ENCODE measurements around the gene CRELD1. TPM values are rescaled to one million over a fixed set of nuclear protein-coding genes. Genes with fewer than 3 reads are reported as not detected.

The CRELD1 gene
- total and polyA plus RNA-seq, 2 donors (not counting 1 experiment from before 2014, with no cell fraction given), result 46.8 to 47.6 TPM

GRCh38 chr3:9932843-9933560 lies 632 bp upstream of the CRELD1 start:
- no peaks in the 10 kb centered on the region for H3K9me3 Mint-ChIP-seq (ENCODE audit: insufficient read depth)
- intact Hi-C loops (cut with micrococcal nuclease), result loop anchor here (1.0 to 5.0 kb wide), 13 partner anchors 13 to 431 kb away; partner anchors contain the start of genes ARPC4, BRK1, BRPF1 and JAGN1
- POLR2A ChIA-PET, result interaction anchor here (0.6 to 2.2 kb wide), 17 partner anchors 12 to 537 kb away, joined by 3 to 19 read pairs (median 6); partner anchors contain the start of genes ARPC4, BRPF1, EMC3 and JAGN1
- Histone ChIP-seq H3K4me3 (ENCODE audit: control extremely low read depth in 1 of 5, extremely low read depth in 1 of 5, insufficient read depth in 1 of 5, low read depth in 2 of 5, low read length in 4 of 5) (peak overlapping the region in 4 of 5 experiments; percentile 54 to 95 (median 71)), H3K27me3 (replicated peaks in 1 of 4; ENCODE audit: control extremely low read depth in 1 of 4, control insufficient read depth in 3 of 4, insufficient read depth in 4 of 4, low read length in 3 of 4) (no peaks in the 10 kb centered on the region), H4K20me1 (ENCODE audit: control insufficient read depth, insufficient read depth, low read length, poor library complexity, severe bottlenecking) (no peaks in the 10 kb centered on the region), H3K4me2 (replicated peaks; ENCODE audit: low read depth, low read length, poor library complexity, severe bottlenecking) (peak overlapping the region; percentile 92), H3K9me3 (ENCODE audit: control extremely low read depth in 1 of 3, control insufficient read depth in 2 of 3, insufficient read depth in 1 of 3, low read length in 2 of 3) (no peaks in the 10 kb centered on the region), H3K4me1 (ENCODE audit: control insufficient read depth in 2 of 2, insufficient read depth in 2 of 2, low read length in 2 of 2) (peaks cover 22 to 26% of the 10 kb centered on the region in 2 donors), H3K27ac (ENCODE audit: low read length in 2 of 2) (peak overlapping the region; percentile 82 to 94), H3K9ac (ENCODE audit: low read length) (peak overlapping the region; percentile 92), H3K79me2 (ENCODE audit: control insufficient read depth, insufficient read depth, low read length) (peaks cover 27% of the 10 kb centered on the region), H2AFZ (ENCODE audit: insufficient read depth, low read depth, low read length, poor library complexity, severe bottlenecking) (peak overlapping the region; percentile 95), H3K36me3 (replicated peaks in 1 of 2; ENCODE audit: control extremely low read depth in 1 of 2, control insufficient read depth in 1 of 2, extremely low read depth in 1 of 2, insufficient read depth in 2 of 2, low read length in 1 of 2) (peaks cover 0 to 22% of the 10 kb centered on the region in 2 experiments)
- H3K27me3 Mint-ChIP-seq, result no peaks in the 10 kb centered on the region
- H3K4me1 Mint-ChIP-seq, result peaks cover 39% of the 10 kb centered on the region
- under 1% methylated on average over 76 of the region's 77 CpGs for WGBS (ENCODE audit: insufficient coverage)
- peak overlapping the region; percentile 94 for H3K4me3 Mint-ChIP-seq
- DNase-seq (peak; percentile 93), ATAC-seq (ENCODE audit: low read depth) (peak; percentile 68)
- TF ChIP-seq, protein P1, sequence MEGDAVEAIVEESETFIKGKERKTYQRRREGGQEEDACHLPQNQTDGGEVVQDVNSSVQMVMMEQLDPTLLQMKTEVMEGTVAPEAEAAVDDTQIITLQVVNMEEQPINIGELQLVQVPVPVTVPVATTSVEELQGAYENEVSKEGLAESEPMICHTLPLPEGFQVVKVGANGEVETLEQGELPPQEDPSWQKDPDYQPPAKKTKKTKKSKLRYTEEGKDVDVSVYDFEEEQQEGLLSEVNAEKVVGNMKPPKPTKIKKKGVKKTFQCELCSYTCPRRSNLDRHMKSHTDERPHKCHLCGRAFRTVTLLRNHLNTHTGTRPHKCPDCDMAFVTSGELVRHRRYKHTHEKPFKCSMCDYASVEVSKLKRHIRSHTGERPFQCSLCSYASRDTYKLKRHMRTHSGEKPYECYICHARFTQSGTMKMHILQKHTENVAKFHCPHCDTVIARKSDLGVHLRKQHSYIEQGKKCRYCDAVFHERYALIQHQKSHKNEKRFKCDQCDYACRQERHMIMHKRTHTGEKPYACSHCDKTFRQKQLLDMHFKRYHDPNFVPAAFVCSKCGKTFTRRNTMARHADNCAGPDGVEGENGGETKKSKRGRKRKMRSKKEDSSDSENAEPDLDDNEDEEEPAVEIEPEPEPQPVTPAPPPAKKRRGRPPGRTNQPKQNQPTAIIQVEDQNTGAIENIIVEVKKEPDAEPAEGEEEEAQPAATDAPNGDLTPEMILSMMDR (IDR thresholded peaks at IDR 0.05), result peak; percentile 85
- no peak for TF ChIP-seq EZH2 (IDR thresholded peaks at IDR 0.05; ENCODE audit: borderline replicate concordance, insufficient read depth, low read depth, low read length, poor library complexity, severe bottlenecking)
- CTCF ChIA-PET, result interaction anchor here (0.6 to 6.0 kb wide), 29 partner anchors 9 to 806 kb away, joined by 3 to 47 read pairs (median 4); partner anchors contain the start of genes ARPC4, EMC3, JAGN1 and PRRT3
- H3K27ac Mint-ChIP-seq, result peak overlapping the region; percentile 98

Data from B cell (primary cell).